ENCODE results near the gene ASGR1. TPM values are rescaled to one million over a fixed set of nuclear protein-coding genes. Genes with fewer than 3 reads are reported as not detected.

ASGR1 gene
- total and polyA plus RNA-seq, 2 of the 4 experiments (the other 2 are of a cell fraction), result 1.3 to 3.8 TPM

DNA sequence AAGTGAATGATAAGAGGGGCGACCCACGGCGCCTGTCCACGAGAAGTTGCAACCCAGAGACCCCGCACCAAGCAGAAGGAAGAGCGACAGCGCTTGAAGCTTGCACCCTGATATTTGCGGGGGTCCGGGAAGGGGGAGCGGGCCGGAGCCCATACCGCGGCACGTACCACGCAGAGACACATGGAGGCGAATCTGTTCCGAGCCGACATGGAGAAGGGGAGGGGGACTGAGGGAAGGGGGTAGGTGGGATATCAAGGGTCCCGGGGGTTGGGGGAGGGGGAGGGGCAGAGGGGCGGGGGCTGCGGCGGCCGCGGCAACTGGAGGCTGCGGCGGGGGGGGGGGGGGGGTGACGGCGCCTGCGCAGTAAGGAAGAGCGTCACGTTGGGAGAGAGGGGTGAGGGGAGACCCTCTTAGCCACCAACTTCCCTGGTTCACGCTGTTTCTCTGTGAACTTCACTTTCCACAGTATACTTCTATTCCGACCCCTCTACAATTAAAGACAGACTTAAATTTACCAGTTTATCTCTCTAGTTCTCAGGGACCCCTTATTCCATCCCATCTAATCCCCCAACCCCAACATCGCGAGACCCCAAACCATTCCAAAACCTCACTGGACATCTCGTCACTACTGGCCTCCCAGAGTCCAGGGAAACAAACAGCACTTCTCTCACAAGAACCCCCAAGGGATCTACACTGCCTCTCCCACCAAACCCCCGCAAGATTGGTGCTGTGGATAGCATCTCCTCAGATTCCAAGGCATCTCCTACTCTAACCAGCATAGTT lies 32.5 kb upstream of the ASGR1 start:
- Histone ChIP-seq H3K56ac (ENCODE audit: extremely low read depth, insufficient read depth, low read length) (no peak overlapping the region), H3K9ac (ENCODE audit: low read depth, low read length) (no peak overlapping the region), H3K9me3 (ENCODE audit: control insufficient read depth, insufficient read depth, low read length) (no peaks in the 10 kb centered on the region), H3K9me1 (ENCODE audit: insufficient read depth, low read length) (peaks cover 23% of the 10 kb centered on the region), H2BK20ac (ENCODE audit: low read depth, low read length) (no peak overlapping the region), H4K5ac (ENCODE audit: low read depth, low read length) (no peak overlapping the region), H2AK5ac (ENCODE audit: low read depth, low read length) (no peak overlapping the region), H3K23ac (ENCODE audit: low read depth, low read length) (no peak overlapping the region), H2AK9ac (replicated peaks; ENCODE audit: low read depth, low read length, poor library complexity) (no peak overlapping the region), H3K18ac (ENCODE audit: low read depth, low read length) (no peak overlapping the region), H4K20me1 (ENCODE audit: insufficient read depth, low read length) (peaks cover 84% of the 10 kb centered on the region), H2AFZ (replicated peaks; ENCODE audit: low read length, poor library complexity) (no peak overlapping the region), H3K4me2 (ENCODE audit: low read depth, low read length) (no peak overlapping the region; the same call in 1 of the 2 replicates), H3K4me1 (ENCODE audit: control insufficient read depth, insufficient read depth, low read length) (peaks cover 22% of the 10 kb centered on the region), H2BK120ac (ENCODE audit: low read depth, low read length) (no peak overlapping the region), H3K79me1 (ENCODE audit: low read depth in 1 of 2, low read length in 2 of 2) (peaks cover 7 to 80% of the 10 kb centered on the region in 2 experiments), H3K4me3 (ENCODE audit: insufficient read depth, low read depth, low read length) (no peak overlapping the region), H4K8ac (ENCODE audit: low read depth in 2 of 2, low read length in 2 of 2) (no peak overlapping the region), H3K4ac (ENCODE audit: low read depth, low read length) (no peak overlapping the region), H2BK5ac (ENCODE audit: low read depth, low read length, poor library complexity, severe bottlenecking) (no peak overlapping the region), H3K27me3 (ENCODE audit: control insufficient read depth, insufficient read depth, low read length) (no peaks in the 10 kb centered on the region), H3K27ac (ENCODE audit: insufficient read depth, low read length) (no peak overlapping the region), H3K36me3 (ENCODE audit: control insufficient read depth, insufficient read depth, low read length) (peaks cover 2% of the 10 kb centered on the region; the same call in 1 of the 2 replicates), H2BK15ac (ENCODE audit: low read depth, low read length) (no peak overlapping the region), H3K14ac (replicated peaks; ENCODE audit: low read depth, low read length) (no peak overlapping the region), H4K91ac (ENCODE audit: insufficient read depth, low read depth, low read length) (no peak overlapping the region)
- DNase-seq (no peak), ATAC-seq (ENCODE audit: low read depth) (no peak)
- intact Hi-C loops (cut with micrococcal nuclease), result no loop called here
- ChIA-PET CTCF (no interaction called here), POLR2A (ENCODE audit: unreplicated experiment) (no interaction called here)
- dilution Hi-C loops (cut with HindIII; ENCODE audit: low sequenced_read_pairs, unreplicated experiment), result no loop called here
- BruUV-seq (replicated peaks), result no TSS peak
- in situ Hi-C loops (cut with MboI; ENCODE audit: low sequenced_read_pairs), result no loop called here
- TF ChIP-seq NFE2L2 (IDR thresholded peaks at IDR 0.05; ENCODE audit: low read depth, low read length), result no peak
- TF ChIP-seq, protein P1, sequence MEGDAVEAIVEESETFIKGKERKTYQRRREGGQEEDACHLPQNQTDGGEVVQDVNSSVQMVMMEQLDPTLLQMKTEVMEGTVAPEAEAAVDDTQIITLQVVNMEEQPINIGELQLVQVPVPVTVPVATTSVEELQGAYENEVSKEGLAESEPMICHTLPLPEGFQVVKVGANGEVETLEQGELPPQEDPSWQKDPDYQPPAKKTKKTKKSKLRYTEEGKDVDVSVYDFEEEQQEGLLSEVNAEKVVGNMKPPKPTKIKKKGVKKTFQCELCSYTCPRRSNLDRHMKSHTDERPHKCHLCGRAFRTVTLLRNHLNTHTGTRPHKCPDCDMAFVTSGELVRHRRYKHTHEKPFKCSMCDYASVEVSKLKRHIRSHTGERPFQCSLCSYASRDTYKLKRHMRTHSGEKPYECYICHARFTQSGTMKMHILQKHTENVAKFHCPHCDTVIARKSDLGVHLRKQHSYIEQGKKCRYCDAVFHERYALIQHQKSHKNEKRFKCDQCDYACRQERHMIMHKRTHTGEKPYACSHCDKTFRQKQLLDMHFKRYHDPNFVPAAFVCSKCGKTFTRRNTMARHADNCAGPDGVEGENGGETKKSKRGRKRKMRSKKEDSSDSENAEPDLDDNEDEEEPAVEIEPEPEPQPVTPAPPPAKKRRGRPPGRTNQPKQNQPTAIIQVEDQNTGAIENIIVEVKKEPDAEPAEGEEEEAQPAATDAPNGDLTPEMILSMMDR (conservative IDR thresholded peaks at IDR 0.05; ENCODE audit: low read depth, low read length), result no peak
- no peak for TF ChIP-seq RAD21 (IDR thresholded peaks at IDR 0.05; ENCODE audit: low read length)
- no peak for TF ChIP-seq MXI1 (IDR thresholded peaks at IDR 0.05; ENCODE audit: borderline replicate concordance, low read depth, low read length)
- TF ChIP-seq CEBPB (IDR thresholded peaks at IDR 0.05; ENCODE audit: low read depth, low read length), result no peak
- TF ChIP-seq, protein P2, sequence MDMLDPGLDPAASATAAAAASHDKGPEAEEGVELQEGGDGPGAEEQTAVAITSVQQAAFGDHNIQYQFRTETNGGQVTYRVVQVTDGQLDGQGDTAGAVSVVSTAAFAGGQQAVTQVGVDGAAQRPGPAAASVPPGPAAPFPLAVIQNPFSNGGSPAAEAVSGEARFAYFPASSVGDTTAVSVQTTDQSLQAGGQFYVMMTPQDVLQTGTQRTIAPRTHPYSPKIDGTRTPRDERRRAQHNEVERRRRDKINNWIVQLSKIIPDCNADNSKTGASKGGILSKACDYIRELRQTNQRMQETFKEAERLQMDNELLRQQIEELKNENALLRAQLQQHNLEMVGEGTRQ (IDR thresholded peaks at IDR 0.05; ENCODE audit: low read depth, low read length), result no peak
- TF ChIP-seq MAFK (IDR thresholded peaks at IDR 0.05; ENCODE audit: low read depth, low read length), result no peak
- no peak for TF ChIP-seq BHLHE40 (IDR thresholded peaks at IDR 0.05; ENCODE audit: low read depth, low read length)
- TF ChIP-seq CHD1 (IDR thresholded peaks at IDR 0.05; ENCODE audit: low read depth, low read length), result no peak
- TF ChIP-seq FOS (IDR thresholded peaks at IDR 0.05; ENCODE audit: low read depth, low read length), result no peak
- no CpG with 5 or more reads among the region's 37 CpGs for WGBS, 2 experiments (ENCODE audit: extremely low coverage in 2 of 2, insufficient read length in 1 of 2)
